DMS53 treated with DMSO at 0.1 percent for 48 hours (cell line): ENCODE results near the gene SOCS1.

Experiments
- DNase-seq: peaks from one replicate; lab custom pipeline; 2025; ENCODE audit not compliant: unreplicated experiment; lab: John Stamatoyannopoulos, UW

SOCS1 gene

GRCh38 chr16:11248133-11248532 is 7.9 kb downstream of the SOCS1 start:
- no peak for DNase-seq

DNA sequence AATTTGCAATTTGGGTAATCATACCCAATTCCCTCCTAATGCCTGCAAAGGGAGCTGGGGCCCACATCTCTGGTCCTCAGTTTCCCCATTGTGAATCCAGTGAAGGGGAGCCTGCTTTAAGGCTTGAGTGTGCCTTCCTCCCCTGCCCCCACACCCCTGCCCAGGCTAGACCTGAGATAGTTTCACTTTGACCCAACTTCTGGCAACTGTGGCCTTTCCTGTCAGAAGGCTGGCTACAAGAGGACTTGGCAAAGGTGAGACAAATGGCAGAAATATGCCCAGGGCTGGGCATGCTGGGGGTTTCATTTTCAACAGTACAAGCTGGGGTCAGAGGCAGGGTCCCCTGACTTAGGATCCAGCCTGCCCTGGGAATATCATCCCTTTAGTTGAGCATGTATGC is 10.0 kb downstream of the SOCS1 start:
- DNase-seq, result no peak

GRCh38 chr16:11245222-11245737 is 10.7 kb downstream of the SOCS1 start:
- DNase-seq, result no peak

- DNase-seq, result no peak
Observed at GRCh38 chr16:11242658-11243057, 13.3 kb downstream of the SOCS1 start.

DNA sequence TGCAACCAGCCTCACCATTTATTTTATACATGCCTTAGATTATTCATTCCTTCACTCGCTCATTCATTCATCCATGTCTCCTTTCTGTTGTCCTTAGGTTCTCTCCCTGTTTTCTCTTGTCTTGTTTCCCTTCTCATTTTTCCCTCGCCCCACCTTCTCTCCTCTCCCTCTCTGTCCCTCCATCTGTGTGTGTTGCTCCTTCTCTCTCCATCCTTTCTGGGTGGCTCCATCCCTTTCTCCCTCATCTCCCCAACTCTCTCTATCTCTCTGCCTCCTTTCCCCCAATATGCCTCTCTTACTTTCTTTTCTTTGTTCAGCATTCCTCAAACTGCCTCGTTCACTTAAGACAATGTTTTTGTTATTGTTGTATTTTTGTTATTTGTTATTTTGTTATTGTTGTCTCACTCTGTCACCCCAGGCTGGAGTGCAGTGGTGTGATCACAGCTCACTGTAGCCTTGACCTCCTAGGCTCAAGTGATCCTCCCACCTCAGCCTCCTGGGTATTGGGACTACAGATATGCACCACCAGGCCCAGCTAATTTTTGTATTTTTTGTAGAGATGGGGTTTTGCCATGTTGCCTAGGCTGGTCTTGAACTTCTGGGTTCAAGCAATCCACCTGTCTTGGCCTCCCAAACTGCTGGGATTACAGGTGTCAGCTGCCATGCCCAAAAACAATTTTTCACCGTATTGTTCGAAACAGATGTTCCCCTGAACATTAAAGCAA is 14.4 kb downstream of the SOCS1 start:
- DNase-seq, result no peak

- no peak for DNase-seq
Observed at GRCh38 chr16:11240636-11241473, 15.1 kb downstream of the SOCS1 start.

DNA sequence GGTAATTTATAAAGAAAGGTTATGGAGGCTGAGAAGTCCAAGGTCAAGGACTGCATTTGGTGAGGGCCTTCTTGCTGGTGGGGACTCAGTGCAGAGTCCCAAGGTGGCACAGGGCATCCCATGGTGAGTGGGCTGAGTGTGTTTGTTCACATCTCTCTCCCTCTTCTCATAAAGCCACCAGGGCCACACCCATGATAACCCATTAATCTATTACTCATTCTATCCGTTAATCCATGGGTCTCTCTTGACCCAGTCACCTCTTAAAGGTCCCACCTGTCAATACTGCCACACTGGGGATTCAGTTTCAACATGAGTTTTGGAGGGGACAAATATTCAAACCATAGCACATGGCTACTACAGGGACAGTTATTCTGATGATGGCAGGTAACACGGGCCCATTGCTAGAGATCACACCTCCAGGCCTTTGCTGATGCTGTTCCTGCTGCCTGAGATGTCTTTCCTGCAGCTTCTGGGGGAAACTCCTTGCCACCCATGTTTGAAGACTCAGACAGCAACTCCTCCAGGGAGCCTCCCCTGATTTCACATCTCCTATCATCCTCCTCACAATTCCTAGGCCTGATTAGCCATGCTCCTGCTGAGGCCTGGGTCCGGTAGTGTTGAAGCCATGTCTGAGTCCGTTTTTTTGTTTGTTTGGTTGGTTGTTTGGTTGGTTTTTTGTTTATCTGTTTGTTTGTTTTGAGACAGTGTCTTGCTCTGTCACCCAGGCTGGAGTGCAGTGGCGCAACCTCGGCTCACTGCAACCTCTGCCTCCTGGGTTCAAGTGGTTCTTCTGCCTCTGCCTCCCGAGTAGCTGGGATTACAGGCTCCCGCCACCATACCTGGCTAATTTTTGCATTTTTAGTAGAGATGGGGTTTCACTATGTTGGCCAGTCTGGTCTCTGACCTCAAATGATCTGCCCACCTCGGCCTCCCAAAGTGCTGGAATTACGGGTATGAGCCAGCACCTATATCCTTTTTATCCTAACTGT is 16.1 kb downstream of the SOCS1 start:
- no peak for DNase-seq

DNA sequence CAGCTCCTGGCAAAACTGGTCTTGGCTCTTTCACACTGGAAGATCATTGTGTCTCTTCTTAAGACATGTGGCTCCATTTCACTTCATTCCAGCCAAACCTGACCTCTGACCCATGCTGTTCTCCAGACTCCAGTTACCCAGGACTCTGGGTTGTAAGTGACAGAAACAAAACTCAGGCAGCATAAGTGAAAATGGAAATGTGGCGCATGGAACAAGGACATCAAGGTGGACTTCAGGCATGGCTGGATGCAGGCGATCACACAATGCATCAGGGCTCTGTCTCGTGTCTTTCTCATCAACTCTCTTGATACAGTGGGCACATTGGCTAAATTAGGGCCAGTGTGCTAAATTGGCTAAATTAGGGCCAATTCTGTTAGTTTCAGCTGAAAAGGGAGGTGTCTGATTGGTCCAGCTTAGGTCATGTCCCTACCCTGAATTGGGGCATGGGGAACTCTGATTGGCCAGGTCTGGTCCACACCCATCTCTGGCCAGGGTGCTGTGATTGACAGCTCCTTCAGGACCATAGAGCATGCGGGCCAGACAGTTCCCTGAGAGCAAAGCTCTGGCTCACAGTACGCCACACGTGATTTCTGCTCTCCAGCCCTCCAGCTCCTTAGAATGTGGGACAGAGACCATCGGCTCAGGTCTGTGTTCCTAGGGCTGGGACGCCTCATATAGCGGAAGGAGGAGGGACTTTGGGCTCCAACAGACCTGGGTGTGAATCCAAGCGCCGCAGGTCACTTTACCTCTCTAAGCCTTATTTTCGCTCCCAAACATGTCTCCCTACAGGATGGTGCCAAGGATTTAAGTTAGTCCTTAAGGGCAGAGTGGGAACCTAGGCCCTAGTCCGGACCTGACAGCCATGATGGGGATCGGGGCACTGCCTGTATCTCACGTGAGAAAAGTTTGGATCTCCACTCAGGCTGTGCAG is 17.5 kb downstream of the SOCS1 start:
- DNase-seq, result no peak

DNA sequence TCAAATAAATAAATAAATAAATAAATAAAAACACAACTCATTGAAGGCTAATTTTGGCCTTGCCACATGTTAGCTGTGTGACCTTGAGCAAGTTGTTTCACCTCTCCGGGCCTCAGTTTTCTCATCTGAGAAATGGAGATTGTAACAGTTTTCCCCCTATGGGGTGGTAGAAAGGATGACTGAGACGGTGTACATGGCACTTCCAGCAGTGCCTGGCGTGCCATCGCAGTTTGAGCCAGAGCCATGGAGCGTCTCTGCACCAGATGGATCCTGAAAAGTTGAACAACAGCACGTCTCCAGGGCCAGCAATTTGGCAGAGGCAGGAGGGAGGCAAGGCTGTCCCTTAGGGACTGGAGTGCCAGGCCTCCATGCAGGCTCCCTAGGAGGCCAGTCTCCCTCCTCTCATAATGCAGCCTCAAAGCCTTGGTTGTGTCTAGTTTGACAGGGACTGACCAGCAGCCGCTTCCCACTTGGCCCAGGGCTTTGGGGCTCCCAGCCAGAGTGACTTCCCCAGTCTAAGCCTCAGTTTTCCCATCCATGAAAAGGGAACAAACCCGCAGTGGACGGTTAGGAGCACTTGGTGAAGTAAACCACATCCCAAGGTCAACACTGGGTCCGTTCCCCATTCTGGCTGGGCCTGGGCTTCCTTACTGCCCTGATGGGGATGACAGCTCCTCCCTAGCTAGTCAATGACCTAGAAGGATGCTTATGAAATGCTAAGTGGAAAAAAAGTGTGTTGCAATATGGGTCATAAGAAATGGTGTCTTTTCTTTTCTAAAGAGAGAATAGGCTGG is 19.3 kb downstream of the SOCS1 start:
- DNase-seq, result no peak

DNA sequence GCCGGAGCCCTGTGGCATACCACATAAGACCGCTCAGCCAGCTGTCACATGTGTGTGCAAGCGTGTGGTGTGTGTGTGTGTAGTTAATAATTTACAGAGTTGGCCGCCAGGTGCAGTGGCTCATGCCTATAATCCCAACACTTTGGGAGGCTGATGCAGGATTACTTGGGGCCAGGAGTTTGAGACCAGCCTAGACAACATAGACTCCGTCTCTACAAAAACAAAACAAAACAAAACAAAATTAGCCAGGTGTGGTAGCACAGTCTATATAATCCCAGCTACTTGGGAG is 20.4 kb downstream of the SOCS1 start:
- DNase-seq, result peak; percentile 78

GRCh38 chr16:11234884-11235702 is 20.9 kb downstream of the SOCS1 start:
- no peak for DNase-seq

DNA sequence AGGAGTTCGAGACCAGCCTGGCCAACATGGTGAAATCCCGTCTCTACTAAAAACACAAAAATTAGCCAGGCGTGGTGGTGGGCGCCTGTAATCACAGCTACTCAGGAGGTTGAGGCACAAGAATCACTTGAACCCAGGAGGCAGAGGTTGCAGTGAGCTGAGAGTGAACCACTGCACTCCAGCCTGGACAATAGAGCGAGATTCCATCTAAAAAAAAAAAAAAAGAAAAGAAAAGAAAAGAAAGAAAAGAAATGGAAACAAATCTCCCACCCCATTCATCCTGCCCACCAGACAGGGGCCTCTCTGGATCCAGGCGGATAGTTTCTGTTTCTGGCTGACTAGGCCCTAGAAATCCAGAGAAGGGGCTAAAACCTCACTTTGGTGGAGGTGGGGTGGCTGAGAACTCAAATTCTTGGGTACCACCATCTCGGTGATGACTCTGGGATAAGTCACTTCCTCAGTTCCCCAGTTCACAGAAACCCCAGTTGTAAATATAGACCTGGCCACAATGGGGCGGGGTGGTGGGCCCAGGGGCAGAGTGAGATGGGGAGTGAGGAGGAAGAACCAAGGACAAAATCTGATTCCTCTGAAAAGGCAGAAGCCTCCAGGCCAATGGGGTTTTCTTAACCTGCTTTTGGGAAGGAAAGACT is 22.2 kb downstream of the SOCS1 start:
- DNase-seq, result no peak

DNA sequence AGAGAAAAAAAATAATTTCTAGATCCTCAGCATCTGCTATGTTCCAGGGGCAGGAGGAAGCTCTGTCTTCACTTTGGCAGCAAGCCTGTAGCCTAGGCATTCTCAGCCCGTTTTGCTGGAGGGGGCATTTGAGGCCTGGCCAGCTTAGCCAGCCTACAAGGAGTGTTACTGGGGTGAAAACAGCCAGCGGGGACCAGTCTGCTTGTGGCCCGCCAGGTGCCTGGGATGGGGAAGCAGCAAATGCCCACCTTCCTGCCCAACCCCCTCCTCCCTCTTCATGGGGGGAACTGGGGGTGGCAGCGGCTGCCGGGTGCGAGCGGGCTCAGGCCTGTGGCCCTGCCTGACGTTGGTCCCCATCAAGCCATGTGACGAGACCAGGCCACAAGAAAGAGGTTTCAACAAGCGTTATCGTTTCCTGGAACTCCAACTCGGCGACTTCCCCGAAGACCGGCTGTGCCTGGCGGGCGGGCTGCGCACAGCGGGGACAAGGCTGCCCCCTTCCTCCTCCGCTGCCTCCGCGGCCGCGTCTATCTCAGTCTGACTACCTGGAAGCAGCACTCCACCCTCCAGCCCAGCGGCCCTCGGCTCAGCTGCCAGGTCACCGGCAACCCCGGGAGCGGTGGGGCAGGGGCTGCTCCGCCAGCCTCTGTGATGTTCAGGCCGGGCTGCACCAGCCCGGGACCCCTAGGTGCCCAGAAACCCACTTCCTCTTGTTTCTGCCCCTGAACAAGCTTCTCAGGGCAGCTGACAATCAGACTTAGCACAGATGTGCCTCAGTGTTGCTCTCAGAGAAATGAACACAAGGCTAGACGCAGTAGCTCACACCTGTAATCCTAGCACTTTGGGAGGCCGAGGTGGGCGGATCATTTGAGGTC is 22.9 kb downstream of the SOCS1 start:
- no peak for DNase-seq

GRCh38 chr16:11232302-11232851 is 23.6 kb downstream of the SOCS1 start:
- DNase-seq, result no peak

DNA sequence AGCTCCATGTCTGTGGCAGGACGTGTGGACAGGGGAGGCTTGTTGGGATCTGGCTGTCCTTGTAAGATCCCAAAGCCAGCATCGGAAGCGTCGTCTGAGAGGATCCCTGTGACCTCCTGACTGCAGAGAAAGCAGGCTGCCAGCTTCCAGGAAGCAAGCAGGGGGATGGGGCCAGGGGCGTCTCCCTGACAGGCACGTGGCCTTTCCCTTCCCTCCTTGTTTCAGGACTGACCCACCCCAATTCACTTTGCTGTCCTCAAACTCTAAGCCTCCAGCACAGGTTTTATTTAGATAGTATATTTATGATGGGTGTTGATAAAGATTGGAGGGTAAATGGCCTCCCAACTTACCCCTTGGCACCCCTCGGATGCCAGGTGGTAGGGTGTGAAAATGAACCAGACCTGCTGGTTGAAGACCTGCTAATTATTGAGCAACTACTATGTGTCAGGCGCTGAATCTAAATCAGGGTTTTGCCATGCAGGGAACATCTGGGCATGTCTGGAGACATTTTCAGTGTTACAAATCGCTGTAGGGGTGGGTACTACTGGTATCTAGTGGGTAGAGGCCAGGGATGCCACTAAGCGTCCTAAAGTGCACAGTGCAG is 24.5 kb downstream of the SOCS1 start:
- DNase-seq, result no peak

- DNase-seq, result no peak
Observed at GRCh38 chr16:11229906-11230305, 26.1 kb downstream of the SOCS1 start.
